Endothelial cell of umbilical vein (primary cell): ENCODE data around the gene HTRA1. TPM values are rescaled to one million over a fixed set of nuclear protein-coding genes. Genes with fewer than 3 reads are reported as not detected.
A peak's percentile ranks its signal among the peaks of the same experiment; 100 is the strongest.

Source experiments
- BruUV-seq: library from RNA; stranded (reverse); fragments of 400-500 nt; replicated peaks from 2 replicates; lab custom pipeline; 2021; lab: Mats Ljungman, UMichigan
- CTCF ChIA-PET: fragments of 300-600, 350-600 bp; sonication (Branson Sonifier 250); formaldehyde crosslinking; loops from one replicate; lab custom pipeline; 2021; ENCODE audit warnings: antibody characterized with exemption, inconsistent platforms; lab: Charles Lee
- POLR2A ChIA-PET: fragments of 300-600, 350-600 bp; sonication (Branson Sonifier 250); formaldehyde crosslinking; loops from one replicate; lab custom pipeline; 2021; ENCODE audit warnings: antibody characterized with exemption, inconsistent platforms; lab: Charles Lee
- DNase-seq: peaks from one replicate; pipeline ENCODE4 v3.0.0-alpha.2; 2011; ENCODE audit warnings: low read depth, low spot score
- FAIRE-seq: peaks from 2 replicates; lab custom pipeline; 2011; peaks lifted over from hg19 to GRCh38; lab: Jason Lieb, UNC
- H2AFZ ChIP-seq: 2 replicates; pipeline ENCODE4 v1.6.0; 2012; ENCODE audit warnings: low read depth, low read length, control low read depth, inconsistent platforms
- H3K27ac ChIP-seq: 2 replicates; pipeline ENCODE4 v1.5.1; 2011; ENCODE audit warnings: low read depth, mild to moderate bottlenecking, control low read depth, low read length, moderate library complexity; ENCODE audit not compliant: insufficient read depth
- H3K27me3 ChIP-seq, 2 experiments: 2 replicates each; pipeline versions ENCODE4 v1.6.0 to v1.6.1; 2011; ENCODE audit warnings: low read length in 2 of 2, mixed read lengths in 1 of 2; ENCODE audit not compliant: control insufficient read depth in 2 of 2, insufficient read depth in 2 of 2
- H3K36me3 ChIP-seq, 2 experiments: 2 replicates in 1 of 2; 3 replicates in 1 of 2; pipeline ENCODE4 v1.5.1; 2011; ENCODE audit warnings: low read length in 2 of 2, mild to moderate bottlenecking in 1 of 2, moderate library complexity in 1 of 2; ENCODE audit not compliant: control insufficient read depth in 2 of 2, insufficient read depth in 2 of 2; ENCODE audit errors: extremely low read depth in 1 of 2
- H3K4me1 ChIP-seq: 3 replicates; pipeline ENCODE4 v1.5.1; 2011; ENCODE audit warnings: mild to moderate bottlenecking, low read length; ENCODE audit not compliant: control insufficient read depth, insufficient read depth; ENCODE audit errors: extremely low read depth
- H3K4me2 ChIP-seq: 2 replicates; pipeline ENCODE4 v1.6.1; 2011; ENCODE audit warnings: low read length, control low read depth, mixed read lengths; ENCODE audit not compliant: insufficient read depth
- H3K4me3 ChIP-seq, 3 experiments: fragments of 200-600 bp in 1 of 3; sonication (generic), shearing (Covaris generic) in 1 of 3; replicated peaks in 1 of 3; 2 replicates each; pipeline ENCODE4 v1.5.1; 2011 to 2016; ENCODE audit warnings: control low read depth in 3 of 3, low read length in 3 of 3, mild to moderate bottlenecking in 2 of 3, inconsistent platforms in 1 of 3, low read depth in 1 of 3, moderate library complexity in 1 of 3; ENCODE audit not compliant: insufficient read depth in 1 of 3
- H3K79me2 ChIP-seq: 2 replicates; pipeline ENCODE4 v1.6.0; 2012; ENCODE audit warnings: low read length, inconsistent platforms; ENCODE audit not compliant: control insufficient read depth, insufficient read depth
- H3K9ac ChIP-seq: replicated peaks from 2 replicates; pipeline ENCODE3; 2011; ENCODE audit warnings: low read length, control low read depth; ENCODE audit not compliant: insufficient read depth; ENCODE audit errors: extremely low read depth
- H3K9me1 ChIP-seq: replicated peaks from 3 replicates; pipeline ENCODE4 v1.6.0; 2011; ENCODE audit warnings: mild to moderate bottlenecking, low read length; ENCODE audit not compliant: control insufficient read depth, insufficient read depth; ENCODE audit errors: extremely low read depth
- H3K9me3 ChIP-seq: replicated peaks from 2 replicates; pipeline ENCODE4 v1.5.1; 2012; ENCODE audit warnings: low read length, inconsistent platforms; ENCODE audit not compliant: control insufficient read depth, insufficient read depth
- H4K20me1 ChIP-seq: replicated peaks from 2 replicates; pipeline ENCODE3; 2011; ENCODE audit warnings: mild to moderate bottlenecking, low read length; ENCODE audit not compliant: control insufficient read depth, insufficient read depth; ENCODE audit errors: extremely low read depth
- EZH2 ChIP-seq: IDR thresholded peaks from 2 replicates; pipeline ENCODE4 v1.6.1; 2012; ENCODE audit warnings: borderline replicate concordance, low read depth, mild to moderate bottlenecking, moderate library complexity, low read length, inconsistent platforms; ENCODE audit not compliant: severe bottlenecking
- FOS ChIP-seq: IDR thresholded peaks from 2 replicates; pipeline ENCODE4 v1.6.1; 2011; ENCODE audit warnings: mild to moderate bottlenecking, low read length, moderate library complexity, borderline replicate concordance; ENCODE audit not compliant: insufficient read depth
- GATA2 ChIP-seq: IDR thresholded peaks from 2 replicates; pipeline ENCODE4 v1.7.0; 2011; ENCODE audit warnings: low read depth, mild to moderate bottlenecking, moderate library complexity, mixed read lengths, low read length; ENCODE audit not compliant: insufficient read length, insufficient read depth
- JUN ChIP-seq: IDR thresholded peaks from 2 replicates; pipeline ENCODE4 v1.6.1; 2011; ENCODE audit warnings: borderline replicate concordance, low read depth; ENCODE audit not compliant: insufficient read length, insufficient read depth
- MYC ChIP-seq: IDR thresholded peaks from one replicate; pipeline ENCODE4 v1.6.1; 2011; ENCODE audit warnings: mild to moderate bottlenecking, low read depth, low read length
- POLR2A ChIP-seq: IDR thresholded peaks from 2 replicates; pipeline ENCODE4 v1.6.1; 2012; ENCODE audit warnings: low read depth, mild to moderate bottlenecking, control low read depth, low read length
- POLR2AphosphoS5 ChIP-seq: IDR thresholded peaks from 2 replicates; pipeline ENCODE4 v1.6.1; 2012; ENCODE audit warnings: low read depth, mild to moderate bottlenecking, control low read depth, low read length, moderate library complexity; ENCODE audit not compliant: insufficient read depth
- dilution Hi-C: fragments of 300-500 bp; cut with MboI; formaldehyde crosslinking; loops from one replicate; pipeline ENCODE4 v1.15.0; 2019; ENCODE audit warnings: low sequenced_read_pairs; ENCODE audit not compliant: extremely low pct_ligation_motif_present
- intact Hi-C: fragments of 100-400 bp; cut with micrococcal nuclease; formaldehyde crosslinking; loops from one replicate; pipeline ENCODE4 v1.10.0; 2022
- polyA plus RNA-seq, 4 experiments: library from polyadenylated mRNA; depleted of rRNA in 3 of 4; stranded (reverse) in 3 of 4; unstranded in 1 of 4; fragments of >200 nt; gene quantifications; 2 replicates each; pipeline versions ENCODE4 v1.2.1 to v1.2.3, GENCODE V29; 2011 to 2012; ENCODE audit warnings: missing spikeins in 1 of 4
- total RNA-seq: library from RNA; stranded (reverse); gene quantifications from 2 replicates; pipeline ENCODE4 v1.2.3, GENCODE V29; 2021
- TF ChIP-seq, protein P1 (sequence below), 2 donors: IDR thresholded peaks; 1 replicate in 1 of 2; 2 replicates in 1 of 2; pipeline ENCODE4 v1.5.1; 2011; ENCODE audit warnings: low read length in 2 of 2, mild to moderate bottlenecking in 2 of 2, moderate library complexity in 2 of 2, control low read depth in 1 of 2, inconsistent platforms in 1 of 2, low read depth in 1 of 2; ENCODE audit not compliant: insufficient read depth in 1 of 2; ENCODE audit errors: extremely low read depth in 1 of 2
- TF ChIP-seq, protein P2 (sequence below): IDR thresholded peaks from 2 replicates; pipeline ENCODE4 v1.6.1; 2011; ENCODE audit not compliant: insufficient read depth, insufficient read length

Gene HTRA1
- total and polyA plus RNA-seq, 2 donors (not counting 3 experiments of a cell fraction or from before 2014, with no cell fraction given), result 192 to 270 TPM

DNA sequence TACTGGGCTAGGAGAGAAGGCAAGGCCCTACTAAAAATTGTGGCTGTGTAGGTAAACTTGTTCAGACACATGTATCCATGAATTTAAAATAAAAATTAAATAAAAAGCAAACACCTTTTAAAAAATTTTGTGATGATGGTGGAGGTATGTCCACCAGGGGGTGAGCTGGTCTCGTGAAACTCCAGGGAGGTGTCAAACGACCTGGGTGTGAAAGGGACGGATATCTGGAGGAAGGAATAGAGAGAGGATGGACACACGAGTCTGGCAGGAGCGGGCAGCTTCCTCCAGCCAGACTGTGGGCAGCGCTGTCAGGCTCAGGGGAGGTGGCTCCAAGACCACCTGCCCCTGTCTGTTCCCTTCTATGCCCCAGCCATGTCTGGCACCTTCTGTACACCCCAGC is 64.4 kb downstream of the HTRA1 start:
- Histone ChIP-seq H3K9me1 (no peaks in the 10 kb centered on the region), H3K27ac (no peak overlapping the region), H3K4me2 (no peak overlapping the region), H3K4me1 (peaks cover 18% of the 10 kb centered on the region), H3K9ac (no peak overlapping the region), H3K27me3 (no peaks in the 10 kb centered on the region), H2AFZ (no peak overlapping the region), H3K9me3 (no peaks in the 10 kb centered on the region), H3K79me2 (no peaks in the 10 kb centered on the region), H3K36me3 (no peaks in the 10 kb centered on the region), H3K4me3 (no peak overlapping the region), H4K20me1 (no peaks in the 10 kb centered on the region)
- intact Hi-C loops (loop anchor here (1.0 to 5.0 kb wide), 2 partner anchors 40 to 177 kb away; no protein-coding TSS in a partner anchor), dilution Hi-C loops (no loop called here)
- CTCF ChIA-PET, result interaction anchor here (0.8 to 7.0 kb wide), 5 partner anchors 10 to 246 kb away, joined by 3 to 85 read pairs (median 3); no protein-coding TSS in a partner anchor
- BruUV-seq, result no TSS peak
- DNase-seq (peak; percentile 42), FAIRE-seq (no peak)
- POLR2A ChIA-PET, result no interaction called here
- TF ChIP-seq, protein P1, sequence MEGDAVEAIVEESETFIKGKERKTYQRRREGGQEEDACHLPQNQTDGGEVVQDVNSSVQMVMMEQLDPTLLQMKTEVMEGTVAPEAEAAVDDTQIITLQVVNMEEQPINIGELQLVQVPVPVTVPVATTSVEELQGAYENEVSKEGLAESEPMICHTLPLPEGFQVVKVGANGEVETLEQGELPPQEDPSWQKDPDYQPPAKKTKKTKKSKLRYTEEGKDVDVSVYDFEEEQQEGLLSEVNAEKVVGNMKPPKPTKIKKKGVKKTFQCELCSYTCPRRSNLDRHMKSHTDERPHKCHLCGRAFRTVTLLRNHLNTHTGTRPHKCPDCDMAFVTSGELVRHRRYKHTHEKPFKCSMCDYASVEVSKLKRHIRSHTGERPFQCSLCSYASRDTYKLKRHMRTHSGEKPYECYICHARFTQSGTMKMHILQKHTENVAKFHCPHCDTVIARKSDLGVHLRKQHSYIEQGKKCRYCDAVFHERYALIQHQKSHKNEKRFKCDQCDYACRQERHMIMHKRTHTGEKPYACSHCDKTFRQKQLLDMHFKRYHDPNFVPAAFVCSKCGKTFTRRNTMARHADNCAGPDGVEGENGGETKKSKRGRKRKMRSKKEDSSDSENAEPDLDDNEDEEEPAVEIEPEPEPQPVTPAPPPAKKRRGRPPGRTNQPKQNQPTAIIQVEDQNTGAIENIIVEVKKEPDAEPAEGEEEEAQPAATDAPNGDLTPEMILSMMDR (IDR thresholded peaks at IDR 0.05; ENCODE audit: extremely low read depth in 1 of 2, insufficient read depth in 1 of 2, low read depth in 1 of 2, low read length in 2 of 2), result peak; percentile 20 to 31
- no peak for TF ChIP-seq MYC

DNA sequence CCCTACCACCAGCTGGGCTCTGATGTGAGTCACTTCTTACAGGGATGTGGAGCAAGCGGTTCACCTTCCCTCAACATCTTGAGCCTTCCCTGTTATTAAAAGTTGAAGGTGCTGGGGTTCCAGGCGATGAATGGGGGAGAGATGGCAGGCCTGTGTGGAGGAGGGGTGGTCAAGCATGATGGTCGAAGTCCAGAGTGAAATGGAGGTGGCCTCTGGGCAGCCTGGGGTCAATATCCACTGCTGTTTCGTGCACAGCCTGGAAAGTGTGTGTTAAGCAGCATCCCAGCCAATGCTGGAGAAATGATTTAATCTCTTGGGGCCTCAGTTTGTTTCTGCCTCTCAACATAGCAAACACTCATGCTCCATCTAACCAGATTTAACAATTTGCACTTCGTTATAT is 65.5 kb downstream of the HTRA1 start:
- Histone ChIP-seq H3K9me3 (no peaks in the 10 kb centered on the region), H3K4me3 (no peak overlapping the region), H3K4me2 (no peak overlapping the region), H4K20me1 (no peaks in the 10 kb centered on the region), H2AFZ (no peak overlapping the region), H3K27me3 (no peaks in the 10 kb centered on the region), H3K27ac (no peak overlapping the region), H3K9me1 (no peaks in the 10 kb centered on the region), H3K9ac (no peak overlapping the region), H3K4me1 (peaks cover 17% of the 10 kb centered on the region), H3K36me3 (no peaks in the 10 kb centered on the region), H3K79me2 (no peaks in the 10 kb centered on the region)
- no peak for DNase-seq
- POLR2A ChIA-PET, result no interaction called here
- FAIRE-seq, result no peak
- TF ChIP-seq POLR2A (no peak), POLR2AphosphoS5 (no peak), JUN (no peak), EZH2 (no peak), GATA2 (no peak), FOS (no peak), MYC (no peak)
- TF ChIP-seq, protein P1 (IDR thresholded peaks at IDR 0.05; ENCODE audit: extremely low read depth in 1 of 2, insufficient read depth in 1 of 2, low read depth in 1 of 2, low read length in 2 of 2), result no peak
- TF ChIP-seq, protein P2, sequence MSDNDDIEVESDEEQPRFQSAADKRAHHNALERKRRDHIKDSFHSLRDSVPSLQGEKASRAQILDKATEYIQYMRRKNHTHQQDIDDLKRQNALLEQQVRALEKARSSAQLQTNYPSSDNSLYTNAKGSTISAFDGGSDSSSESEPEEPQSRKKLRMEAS, result no peak
- dilution Hi-C loops, result no loop called here
- intact Hi-C loops, result loop anchor here (5.0 kb wide), 1 partner anchor 175 kb away; no protein-coding TSS in a partner anchor
- CTCF ChIA-PET, result interaction anchor here (7.0 kb wide), 1 partner anchor 39 kb away, joined by 85 read pairs; no protein-coding TSS in a partner anchor
- BruUV-seq, result no TSS peak
